K562 (cell line): ENCODE measurements around the gene CPPED1. TPM values are rescaled to one million over a fixed set of nuclear protein-coding genes. Genes with fewer than 3 reads are reported as not detected.
A peak's percentile ranks its signal among the peaks of the same experiment; 100 is the strongest.

ENCODE experiments used
- ATAC-seq: fragments of 200-7000 bp; cut with Tn5 transposase; 3 replicates; pipeline ENCODE4 v1.9.1; 2020; ENCODE audit warnings: moderate library complexity
- BruUV-seq: library from RNA; stranded (reverse); fragments of 400-500 nt; replicated peaks from 2 replicates; lab custom pipeline; 2021; lab: Mats Ljungman, UMichigan
- CTCF ChIA-PET: fragments of 300-600 bp; formaldehyde crosslinking; extraction: SDS; loops from one replicate; lab custom pipeline; 2021; ENCODE audit warnings: low intra/inter-chr PET ratio; lab: Yijun Ruan, JAX
- POLR2A ChIA-PET: fragments of 300-600, 350-650 bp; sonication (Branson Sonifier 250); formaldehyde crosslinking; extraction: SDS; loops from one replicate; lab custom pipeline; 2021; ENCODE audit warnings: antibody characterized with exemption, inconsistent platforms; lab: Yijun Ruan, JAX
- DNase-seq, 4 experiments: peaks; one replicate each; pipeline versions ENCODE4 v3.0.0 to v3.0.0-alpha.2; 2011 to 2018; ENCODE audit warnings: low spot score in 3 of 4, mixed read lengths in 3 of 4; ENCODE audit errors: extremely low read depth in 1 of 4
- FAIRE-seq: peaks from 2 replicates; lab custom pipeline; 2011; peaks lifted over from hg19 to GRCh38; lab: Jason Lieb, UNC
- H2AFZ ChIP-seq: 2 replicates; pipeline ENCODE4 v1.6.0; 2011; ENCODE audit warnings: low read depth, low read length, control low read depth, inconsistent platforms
- H3K27ac ChIP-seq: fragments of 200-600 bp; 3 replicates; pipeline ENCODE4 v1.8.0; 2011; ENCODE audit warnings: low read depth, mild to moderate bottlenecking, control low read depth, inconsistent platforms, low read length, moderate library complexity, mixed read lengths; ENCODE audit errors: extremely low read depth
- H3K27me3 ChIP-seq, 2 experiments: fragments of 300-600 bp in 1 of 2; 2 replicates in 1 of 2; 3 replicates in 1 of 2; pipeline versions ENCODE4 v1.6.0 to v1.8.0; 2011; ENCODE audit warnings: inconsistent platforms in 2 of 2, low read length in 2 of 2, mild to moderate bottlenecking in 1 of 2, mixed read lengths in 1 of 2, moderate library complexity in 1 of 2; ENCODE audit not compliant: control insufficient read depth in 2 of 2, insufficient read depth in 2 of 2
- H3K36me3 ChIP-seq: fragments of 300-600 bp; 3 replicates; pipeline ENCODE4 v1.8.0; 2011; ENCODE audit warnings: mild to moderate bottlenecking, low read length, inconsistent platforms; ENCODE audit not compliant: control insufficient read depth, insufficient read depth
- H3K4me1 ChIP-seq, 2 experiments: fragments of 200-600 bp in 1 of 2; replicated peaks in 1 of 2; 2 replicates in 1 of 2; 3 replicates in 1 of 2; pipeline versions ENCODE4 v1.5.1 to v1.8.0; 2011; ENCODE audit warnings: inconsistent platforms in 2 of 2, low read length in 2 of 2, mild to moderate bottlenecking in 1 of 2, mixed read lengths in 1 of 2, moderate library complexity in 1 of 2; ENCODE audit not compliant: control insufficient read depth in 2 of 2, insufficient read depth in 2 of 2
- H3K4me2 ChIP-seq: 2 replicates; pipeline ENCODE4 v1.6.1; 2011; ENCODE audit warnings: low read length, control low read depth, inconsistent platforms, mixed read lengths; ENCODE audit not compliant: insufficient read depth
- H3K4me3 ChIP-seq: fragments of 200-600 bp; sonication (generic), shearing (Covaris generic); 2 replicates; pipeline ENCODE4 v1.5.1; 2016; ENCODE audit warnings: control low read depth, inconsistent platforms
- H3K79me2 ChIP-seq: fragments of 200-600 bp; 3 replicates; pipeline ENCODE4 v1.8.0; 2011; ENCODE audit warnings: low read length, inconsistent platforms; ENCODE audit not compliant: control insufficient read depth, insufficient read depth
- H3K9ac ChIP-seq, 2 experiments: 2 replicates each; pipeline versions ENCODE4 v1.6.0 to v1.6.1; 2011; ENCODE audit warnings: low read depth in 2 of 2, low read length in 2 of 2, control low read depth in 1 of 2, inconsistent platforms in 1 of 2, mild to moderate bottlenecking in 1 of 2, mixed read lengths in 1 of 2; ENCODE audit not compliant: insufficient read depth in 1 of 2
- H3K9me1 ChIP-seq: one replicate; pipeline ENCODE4 v1.6.0; 2011; ENCODE audit warnings: inconsistent platforms, mild to moderate bottlenecking, low read length, moderate library complexity; ENCODE audit not compliant: control insufficient read depth, insufficient read depth
- H3K9me3 ChIP-seq: replicated peaks from 2 replicates; pipeline ENCODE4 v1.5.1; 2011; ENCODE audit warnings: low read depth, low read length, inconsistent platforms; ENCODE audit not compliant: control insufficient read depth, insufficient read depth
- H4K20me1 ChIP-seq: replicated peaks from 2 replicates; pipeline ENCODE4 v1.6.1; 2011; ENCODE audit warnings: low read length, inconsistent platforms, mixed read lengths; ENCODE audit not compliant: control insufficient read depth, insufficient read depth
- PTBP1 ChIP-seq: fragments of 200-400 bp; formaldehyde crosslinking; IDR thresholded peaks from 2 replicates; pipeline ENCODE4 v1.6.1; 2017; ENCODE audit warnings: low read depth, low read length
- RBBP5 ChIP-seq: fragments of 200-600 bp; sonication (generic); IDR thresholded peaks from 2 replicates; pipeline ENCODE4 v1.6.1; 2012; ENCODE audit warnings: borderline replicate concordance, mild to moderate bottlenecking, low read length, control low read depth, inconsistent platforms; ENCODE audit not compliant: insufficient read depth, poor library complexity, severe bottlenecking
- RFX1 ChIP-seq: fragments of 450-650 bp; IDR thresholded peaks from 2 replicates; pipeline ENCODE4 v1.6.1; 2016; ENCODE audit warnings: mild to moderate bottlenecking, moderate library complexity
- TEAD4 ChIP-seq, 2 experiments: sonication (generic) in 1 of 2; formaldehyde crosslinking in 1 of 2; IDR thresholded peaks; 2 replicates each; pipeline versions ENCODE4 v1.6.1 to v1.8.0; 2012 to 2022; ENCODE audit warnings: borderline replicate concordance in 1 of 2, inconsistent platforms in 1 of 2, low read length in 1 of 2, mild to moderate bottlenecking in 1 of 2, missing genetic modification reagents in 1 of 2
- WGBS: fragments of 100-300 bp; shearing (Covaris generic); methylation state at CpG from one replicate; pipeline ENCODE4 v1.1.6; 2016; ENCODE audit warnings: low coverage, mixed read lengths; ENCODE audit not compliant: insufficient coverage; ENCODE audit errors: missing lambda C conversion rate; 5-methylcytosine and 5-hydroxymethylcytosine counted together
- in situ Hi-C: fragments of 300-500 bp; cut with MboI; formaldehyde crosslinking; loops from 4 replicates; pipeline ENCODE4 v1.15.0; 2018; ENCODE audit warnings: inconsistent platforms, mixed read lengths
- intact Hi-C: fragments of 100-400 bp; cut with micrococcal nuclease; formaldehyde crosslinking; loops from 2 replicates; pipeline ENCODE4 v1.14.2; 2022
- polyA plus RNA-seq, 8 experiments: library from polyadenylated mRNA; depleted of rRNA in 4 of 8; stranded (reverse) in 5 of 8; unstranded in 3 of 8; fragments of >200 nt; fragmentation: Nextera tagmentation in 2 of 8; fragmentation: Illumina TruSeq in 1 of 8; extraction: Ambion mirVana in 2 of 8; extraction: Trizol in 1 of 8; gene quantifications; 2 replicates each; pipeline versions ENCODE4 v1.2.1 to v1.2.3, GENCODE V29; 2011 to 2014; ENCODE audit warnings: inconsistent platforms in 1 of 8, missing spikeins in 1 of 8
- total RNA-seq, 7 experiments: library from RNA; depleted of rRNA in 6 of 7; stranded (reverse); fragments of >200 nt in 6 of 7; fragmentation: Illumina TruSeq in 2 of 7; extraction: Trizol in 2 of 7; gene quantifications; 2 replicates each; pipeline versions ENCODE4 v1.2.1 to v1.2.3, GENCODE V29; 2011 to 2021; ENCODE audit warnings: low replicate concordance in 1 of 7
- TF ChIP-seq, protein P1 (sequence below): sonication (generic); formaldehyde crosslinking; IDR thresholded peaks from 2 replicates; pipeline ENCODE4 v1.8.0; 2022; ENCODE audit warnings: mild to moderate bottlenecking, missing genetic modification reagents
- TF ChIP-seq, protein P2 (sequence below): IDR thresholded peaks from 3 replicates; pipeline ENCODE4 v1.6.1; 2011; ENCODE audit warnings: borderline replicate concordance, mild to moderate bottlenecking, moderate library complexity; ENCODE audit not compliant: insufficient read length; ENCODE audit errors: extremely low read depth
- TF ChIP-seq, protein P3 (sequence below): fragments of 450-650 bp; IDR thresholded peaks from 2 replicates; pipeline ENCODE4 v1.7.0; 2016; ENCODE audit warnings: borderline replicate concordance
- TF ChIP-seq, protein P4 (sequence below): IDR thresholded peaks from 2 replicates; pipeline ENCODE4 v1.6.1; 2014; ENCODE audit warnings: antibody characterized with exemption

The CPPED1 gene
- total and polyA plus RNA-seq, 9 of the 15 experiments (the other 6 are each of a cell fraction or from before 2014, with no cell fraction given): 7.5 to 25.7 (median 16.9) TPM

DNA sequence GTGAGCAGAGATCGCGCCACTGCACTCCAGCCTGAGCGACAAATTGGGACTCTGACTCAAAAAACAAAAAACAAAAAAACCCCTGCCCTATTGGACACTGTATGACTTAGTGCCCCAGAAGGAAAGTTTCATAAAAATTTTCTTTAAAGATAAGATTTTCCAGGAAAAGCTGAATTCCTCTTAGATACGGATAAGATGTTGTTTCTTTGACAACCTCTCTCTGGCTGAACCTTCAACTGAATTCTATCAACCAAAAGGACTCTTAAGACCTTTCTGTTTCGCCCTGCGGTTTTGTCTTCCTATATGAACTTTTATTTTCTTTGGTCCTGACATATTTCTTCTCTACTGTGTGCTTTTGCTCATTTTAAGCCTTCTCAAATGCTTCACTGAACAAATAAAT, 35.8 kb downstream of the CPPED1 start (continued):
- TF ChIP-seq RFX1 (peak; percentile 67), TEAD4 (IDR thresholded peaks at IDR 0.05; ENCODE audit: low read length) (peak; percentile 22; the same call in 1 of the 2 replicates), TEAD4 (CRISPR knock-in tag; IDR thresholded peaks at IDR 0.05; ENCODE audit: borderline replicate concordance) (no peak)

DNA sequence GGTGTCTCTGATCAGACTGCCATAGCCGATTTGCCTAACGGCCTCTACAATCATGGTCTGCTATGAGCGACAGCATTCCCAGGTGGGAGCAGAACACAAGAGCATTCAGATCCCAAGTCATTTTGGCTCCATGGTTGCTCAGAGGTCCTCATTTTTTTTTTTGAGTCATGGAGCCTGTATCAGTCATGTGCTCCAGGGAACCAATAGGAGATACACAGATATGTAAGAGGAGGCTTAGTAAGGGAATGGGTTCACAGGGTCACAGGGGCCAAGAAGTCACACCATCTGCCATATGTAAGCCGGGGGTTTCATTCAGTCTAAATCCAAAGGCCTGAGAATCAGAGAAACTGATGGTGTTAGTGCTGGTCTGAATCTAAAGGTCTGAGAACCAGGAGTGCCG, 36.8 kb downstream of the CPPED1 start:
- Histone ChIP-seq H3K9ac (no peak overlapping the region), H3K27me3 (no peaks in the 10 kb centered on the region), H3K4me3 (no peak overlapping the region), H3K27ac (no peak overlapping the region), H3K79me2 (0 out of 3 replicates have a peak, but pooled peaks cover 4% of the 10 kb centered on the region), H3K4me1 (peaks cover 13 to 24% of the 10 kb centered on the region in 2 experiments; a peak in 4 of 5 replicates), H2AFZ (0 out of 2 replicates have a peak overlapping the region, but pooled peaks have one; percentile 11), H4K20me1 (no peaks in the 10 kb centered on the region), H3K4me2 (no peak overlapping the region; the same call in 1 of the 2 replicates), H3K9me1 (no peaks in the 10 kb centered on the region), H3K36me3 (no peaks in the 10 kb centered on the region; the same call in 2 of the 3 replicates), H3K9me3 (no peaks in the 10 kb centered on the region)
- 71% methylated on average over 5 of the region's 5 CpGs for WGBS
- DNase-seq: peak in 2 of 4 experiments; percentile 32 to 33
- ChIA-PET POLR2A (no interaction called here), CTCF (no interaction called here)
- no TSS peak for BruUV-seq
- in situ Hi-C loops: no loop called here
- intact Hi-C loops: loop anchor here (5.0 kb wide), 1 partner anchor 35 kb away; the partner anchor contains the start of gene CPPED1
- ATAC-seq: peak; percentile 73
- FAIRE-seq: peak; percentile 65
- TF ChIP-seq, protein P1, sequence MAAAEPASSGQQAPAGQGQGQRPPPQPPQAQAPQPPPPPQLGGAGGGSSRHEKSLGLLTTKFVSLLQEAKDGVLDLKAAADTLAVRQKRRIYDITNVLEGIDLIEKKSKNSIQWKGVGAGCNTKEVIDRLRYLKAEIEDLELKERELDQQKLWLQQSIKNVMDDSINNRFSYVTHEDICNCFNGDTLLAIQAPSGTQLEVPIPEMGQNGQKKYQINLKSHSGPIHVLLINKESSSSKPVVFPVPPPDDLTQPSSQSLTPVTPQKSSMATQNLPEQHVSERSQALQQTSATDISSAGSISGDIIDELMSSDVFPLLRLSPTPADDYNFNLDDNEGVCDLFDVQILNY (CRISPR knock-in tag): no peak
- TF ChIP-seq, protein P2, sequence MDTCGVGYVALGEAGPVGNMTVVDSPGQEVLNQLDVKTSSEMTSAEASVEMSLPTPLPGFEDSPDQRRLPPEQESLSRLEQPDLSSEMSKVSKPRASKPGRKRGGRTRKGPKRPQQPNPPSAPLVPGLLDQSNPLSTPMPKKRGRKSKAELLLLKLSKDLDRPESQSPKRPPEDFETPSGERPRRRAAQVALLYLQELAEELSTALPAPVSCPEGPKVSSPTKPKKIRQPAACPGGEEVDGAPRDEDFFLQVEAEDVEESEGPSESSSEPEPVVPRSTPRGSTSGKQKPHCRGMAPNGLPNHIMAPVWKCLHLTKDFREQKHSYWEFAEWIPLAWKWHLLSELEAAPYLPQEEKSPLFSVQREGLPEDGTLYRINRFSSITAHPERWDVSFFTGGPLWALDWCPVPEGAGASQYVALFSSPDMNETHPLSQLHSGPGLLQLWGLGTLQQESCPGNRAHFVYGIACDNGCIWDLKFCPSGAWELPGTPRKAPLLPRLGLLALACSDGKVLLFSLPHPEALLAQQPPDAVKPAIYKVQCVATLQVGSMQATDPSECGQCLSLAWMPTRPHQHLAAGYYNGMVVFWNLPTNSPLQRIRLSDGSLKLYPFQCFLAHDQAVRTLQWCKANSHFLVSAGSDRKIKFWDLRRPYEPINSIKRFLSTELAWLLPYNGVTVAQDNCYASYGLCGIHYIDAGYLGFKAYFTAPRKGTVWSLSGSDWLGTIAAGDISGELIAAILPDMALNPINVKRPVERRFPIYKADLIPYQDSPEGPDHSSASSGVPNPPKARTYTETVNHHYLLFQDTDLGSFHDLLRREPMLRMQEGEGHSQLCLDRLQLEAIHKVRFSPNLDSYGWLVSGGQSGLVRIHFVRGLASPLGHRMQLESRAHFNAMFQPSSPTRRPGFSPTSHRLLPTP: no peak
- TF ChIP-seq, protein P3, sequence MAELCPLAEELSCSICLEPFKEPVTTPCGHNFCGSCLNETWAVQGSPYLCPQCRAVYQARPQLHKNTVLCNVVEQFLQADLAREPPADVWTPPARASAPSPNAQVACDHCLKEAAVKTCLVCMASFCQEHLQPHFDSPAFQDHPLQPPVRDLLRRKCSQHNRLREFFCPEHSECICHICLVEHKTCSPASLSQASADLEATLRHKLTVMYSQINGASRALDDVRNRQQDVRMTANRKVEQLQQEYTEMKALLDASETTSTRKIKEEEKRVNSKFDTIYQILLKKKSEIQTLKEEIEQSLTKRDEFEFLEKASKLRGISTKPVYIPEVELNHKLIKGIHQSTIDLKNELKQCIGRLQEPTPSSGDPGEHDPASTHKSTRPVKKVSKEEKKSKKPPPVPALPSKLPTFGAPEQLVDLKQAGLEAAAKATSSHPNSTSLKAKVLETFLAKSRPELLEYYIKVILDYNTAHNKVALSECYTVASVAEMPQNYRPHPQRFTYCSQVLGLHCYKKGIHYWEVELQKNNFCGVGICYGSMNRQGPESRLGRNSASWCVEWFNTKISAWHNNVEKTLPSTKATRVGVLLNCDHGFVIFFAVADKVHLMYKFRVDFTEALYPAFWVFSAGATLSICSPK: no peak
- TF ChIP-seq PTBP1 (no peak), RBBP5 (no peak)
- TF ChIP-seq, protein P4, sequence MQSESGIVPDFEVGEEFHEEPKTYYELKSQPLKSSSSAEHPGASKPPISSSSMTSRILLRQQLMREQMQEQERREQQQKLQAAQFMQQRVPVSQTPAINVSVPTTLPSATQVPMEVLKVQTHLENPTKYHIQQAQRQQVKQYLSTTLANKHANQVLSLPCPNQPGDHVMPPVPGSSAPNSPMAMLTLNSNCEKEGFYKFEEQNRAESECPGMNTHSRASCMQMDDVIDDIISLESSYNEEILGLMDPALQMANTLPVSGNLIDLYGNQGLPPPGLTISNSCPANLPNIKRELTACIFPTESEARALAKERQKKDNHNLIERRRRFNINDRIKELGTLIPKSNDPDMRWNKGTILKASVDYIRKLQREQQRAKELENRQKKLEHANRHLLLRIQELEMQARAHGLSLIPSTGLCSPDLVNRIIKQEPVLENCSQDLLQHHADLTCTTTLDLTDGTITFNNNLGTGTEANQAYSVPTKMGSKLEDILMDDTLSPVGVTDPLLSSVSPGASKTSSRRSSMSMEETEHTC: no peak
